GM18873 (cell line): ENCODE results near the gene ANKHD1.
"Not testable (repeated sequence)": the region's sequence is repeated elsewhere in the genome, so short reads cannot be mapped to it uniquely, and the experiment has no call there.

Source experiments
- ATAC-seq: cut with Tn5 transposase; IDR thresholded peaks from one replicate; pipeline ENCODE4 v1.9.1; 2021; ENCODE audit warnings: mild to moderate bottlenecking, moderate library complexity, moderate number of reproducible peaks; ENCODE audit not compliant: unreplicated experiment, low FRiP score

Gene ANKHD1

DNA sequence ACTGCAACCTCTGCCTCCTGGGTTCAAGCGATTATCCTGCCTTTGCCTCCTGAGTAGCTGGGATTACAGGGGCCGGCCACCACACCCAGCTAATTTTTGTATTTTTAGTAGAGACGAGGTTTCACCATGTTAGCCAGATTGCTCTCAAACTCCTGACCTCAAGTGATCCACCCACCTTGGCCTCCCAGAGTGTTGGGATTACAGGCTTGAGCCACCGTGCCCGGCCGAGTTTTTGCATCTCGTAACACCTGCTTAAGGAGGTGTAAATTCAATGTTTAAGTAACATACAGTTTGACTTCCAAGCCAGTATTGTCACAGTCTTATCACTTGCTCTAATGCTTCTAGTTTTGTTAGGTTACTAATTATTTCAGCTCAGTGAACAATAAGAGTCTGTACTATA, 19.7 kb downstream of the ANKHD1 start:
- ATAC-seq = not testable (repeated sequence)

DNA sequence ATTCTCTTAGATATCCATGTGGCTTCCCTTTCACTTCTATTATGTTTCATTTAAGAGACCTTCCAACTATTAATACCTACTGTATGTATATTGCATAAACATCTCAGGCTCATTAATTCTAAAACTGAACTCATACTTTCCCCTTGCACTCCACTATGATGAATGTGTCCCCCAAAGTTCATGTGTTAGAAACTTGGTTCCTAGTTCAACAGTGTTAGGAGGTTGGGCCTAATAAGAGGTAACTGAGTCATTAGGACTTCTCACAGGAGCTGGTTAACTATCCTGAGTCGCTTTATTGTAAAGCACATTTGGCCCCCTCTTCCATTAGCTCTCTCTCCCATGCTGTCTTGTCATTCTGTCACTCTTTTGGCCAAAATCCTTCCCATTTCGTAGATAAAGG, 22.0 kb downstream of the ANKHD1 start:
- ATAC-seq = no peak

DNA sequence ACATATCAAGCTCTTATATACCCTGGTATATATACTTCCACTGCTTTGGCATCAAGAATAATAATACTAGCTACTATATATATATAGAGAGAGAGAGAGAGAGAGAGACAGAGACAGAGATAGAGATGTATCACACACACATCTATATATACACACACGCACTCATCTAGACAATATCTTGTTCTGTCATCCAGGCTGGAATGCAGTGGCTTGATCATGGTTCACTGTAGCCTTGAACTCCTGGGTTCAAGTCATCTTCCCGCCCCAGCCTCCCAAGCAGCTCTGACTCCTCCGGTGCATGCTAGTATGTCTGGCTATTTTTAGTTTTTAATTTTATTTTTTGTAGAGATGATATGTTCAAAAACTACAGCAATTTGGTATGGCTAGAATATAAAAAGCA, 22.5 kb downstream of the ANKHD1 start:
- ATAC-seq = no peak

DNA sequence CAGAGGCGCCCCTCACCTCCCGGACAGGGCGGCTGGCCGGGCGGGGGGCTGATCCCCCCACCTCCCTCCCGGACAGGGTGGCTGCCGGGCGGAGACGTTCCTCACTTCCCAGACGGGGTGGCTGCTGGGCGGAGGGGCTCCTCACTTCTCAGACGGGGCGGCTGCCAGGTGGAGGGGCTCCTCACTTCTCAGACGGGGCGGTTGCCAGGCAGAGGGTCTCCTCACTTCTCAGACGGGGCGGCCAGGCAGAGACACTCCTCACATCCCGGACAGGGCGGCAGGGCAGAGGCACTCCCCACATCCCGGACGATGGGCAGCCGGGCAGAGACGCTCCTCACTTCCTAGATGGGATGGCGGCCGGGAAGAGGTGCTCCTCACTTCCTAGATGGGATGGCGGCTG, 26.1 kb downstream of the ANKHD1 start:
- not testable (repeated sequence) for ATAC-seq

DNA sequence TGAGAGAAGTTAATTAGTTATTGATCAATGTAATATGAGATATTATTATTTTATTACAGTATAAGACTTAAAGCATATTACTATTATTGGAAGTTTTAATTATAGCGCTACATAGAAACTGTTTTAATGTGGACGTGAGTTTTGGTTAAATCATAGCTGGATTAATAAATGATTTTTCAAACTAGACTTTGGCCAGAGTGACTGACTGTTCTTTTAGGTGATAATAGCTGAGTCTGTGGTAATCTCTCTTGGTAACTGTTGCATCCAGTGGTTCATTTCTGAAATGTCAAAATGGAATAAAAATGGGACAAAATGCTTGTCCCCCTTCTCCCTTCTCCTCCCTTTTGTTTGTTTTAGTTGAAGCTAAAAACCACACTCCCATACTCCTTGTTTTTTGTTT, 28.1 kb downstream of the ANKHD1 start:
- ATAC-seq = no peak

DNA sequence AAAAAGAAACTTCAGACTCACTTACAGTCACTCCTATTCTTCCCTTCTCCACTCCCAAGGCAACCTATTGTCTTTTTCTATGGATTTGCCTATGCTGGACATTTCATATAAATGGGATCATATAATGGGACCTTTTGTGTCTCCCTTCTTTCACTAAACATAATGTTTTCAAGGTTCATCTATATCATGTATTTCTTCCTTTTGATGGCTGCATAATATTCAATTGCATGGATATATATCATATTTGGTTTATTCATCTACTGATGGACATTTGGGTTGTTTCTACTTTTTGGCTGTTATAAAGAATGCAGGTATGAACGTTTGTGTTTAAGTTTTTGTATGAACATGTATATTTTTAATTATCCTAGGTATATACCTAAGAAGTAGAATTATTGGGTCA, 30.6 kb downstream of the ANKHD1 start:
- no peak for ATAC-seq

DNA sequence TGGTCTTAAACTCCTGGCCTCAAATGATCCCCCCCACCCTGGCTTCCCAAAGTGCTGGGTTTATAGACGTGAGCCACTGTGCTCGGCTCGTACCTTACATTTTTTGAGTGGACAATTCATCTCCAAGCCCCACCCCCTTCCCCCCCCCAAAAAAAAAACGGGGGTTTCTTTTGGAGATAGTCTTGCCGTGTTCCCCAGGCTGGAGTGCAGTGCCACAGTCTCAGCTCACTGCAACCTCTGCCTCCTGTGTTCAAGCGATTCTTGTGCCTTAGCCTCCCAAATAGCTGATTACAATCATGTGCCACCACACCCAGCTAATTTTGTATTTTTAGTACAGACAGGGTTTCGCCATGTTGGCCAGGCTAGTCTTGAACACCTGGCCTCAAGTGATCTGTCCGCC, 31.3 kb downstream of the ANKHD1 start:
- ATAC-seq = no peak

DNA sequence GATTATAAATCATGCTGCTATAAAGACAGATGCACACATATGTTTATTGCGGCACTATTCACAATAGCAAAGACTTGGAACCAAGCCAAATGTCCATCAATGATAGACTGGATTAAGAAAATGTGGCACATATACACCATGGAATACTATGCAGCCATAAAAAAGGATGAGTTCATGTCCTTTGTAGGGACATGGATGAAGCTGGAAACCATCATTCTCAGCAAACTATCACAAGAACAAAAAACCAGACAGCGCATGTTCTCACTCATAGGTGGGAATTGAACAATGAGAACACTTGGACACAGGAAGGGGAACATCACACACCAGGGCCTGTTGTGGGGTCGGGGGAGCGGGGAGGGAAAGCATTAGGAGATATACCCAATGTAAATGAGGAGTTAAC, 55.7 kb downstream of the ANKHD1 start:
- not testable (repeated sequence) for ATAC-seq

DNA sequence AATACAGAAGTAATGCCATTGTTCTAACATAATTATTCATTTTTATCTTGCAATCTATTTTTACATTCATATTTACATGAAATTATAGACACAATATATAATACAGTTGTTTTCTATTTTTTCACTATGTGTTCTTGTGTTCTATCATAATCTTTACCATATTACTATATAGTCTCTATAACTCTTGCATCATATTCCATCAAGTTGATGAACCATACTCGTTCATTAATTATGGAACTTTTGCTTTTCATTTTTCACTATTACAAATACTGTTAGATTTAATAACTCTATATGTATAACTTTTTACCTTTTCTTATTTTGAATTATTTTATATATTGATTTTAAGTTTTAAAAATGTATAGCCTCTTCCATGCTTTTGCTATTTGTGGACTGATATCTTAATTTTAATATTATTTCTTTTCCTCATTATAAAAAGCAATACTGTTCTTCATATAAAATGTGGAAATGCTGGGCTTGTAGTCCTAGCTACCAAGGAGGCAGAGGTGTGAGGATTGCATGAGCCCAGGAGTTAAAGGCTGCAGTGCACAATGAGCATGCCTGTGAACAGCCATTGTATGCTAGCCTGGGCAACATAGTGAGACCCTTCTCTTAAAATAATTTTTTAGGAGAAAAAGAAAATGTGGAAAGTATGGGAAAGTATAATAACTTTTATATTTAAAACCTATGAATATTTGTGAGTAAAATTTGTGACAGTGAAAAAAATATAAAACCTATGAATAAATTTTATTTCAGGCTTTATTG, 65.5 kb downstream of the ANKHD1 start:
- ATAC-seq = no peak

DNA sequence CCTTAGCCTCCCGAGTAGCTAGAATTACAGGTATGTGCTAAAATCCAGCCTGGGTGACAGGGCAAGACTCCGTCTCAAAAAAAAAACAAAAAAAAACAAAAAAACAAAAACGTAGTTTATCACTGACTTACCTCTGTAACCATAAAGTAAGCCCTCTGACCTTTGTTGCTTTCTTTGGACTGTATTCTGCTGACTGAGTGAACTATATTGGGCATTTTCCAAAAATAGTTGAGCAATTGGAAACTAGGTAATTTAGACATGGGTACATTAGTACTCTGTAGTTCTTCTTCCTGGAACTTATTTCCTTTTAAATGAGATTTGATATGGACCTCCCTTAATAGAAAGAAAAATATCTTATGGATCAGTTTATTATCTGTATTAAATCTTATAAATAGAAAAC, 66.6 kb downstream of the ANKHD1 start:
- no peak for ATAC-seq

DNA sequence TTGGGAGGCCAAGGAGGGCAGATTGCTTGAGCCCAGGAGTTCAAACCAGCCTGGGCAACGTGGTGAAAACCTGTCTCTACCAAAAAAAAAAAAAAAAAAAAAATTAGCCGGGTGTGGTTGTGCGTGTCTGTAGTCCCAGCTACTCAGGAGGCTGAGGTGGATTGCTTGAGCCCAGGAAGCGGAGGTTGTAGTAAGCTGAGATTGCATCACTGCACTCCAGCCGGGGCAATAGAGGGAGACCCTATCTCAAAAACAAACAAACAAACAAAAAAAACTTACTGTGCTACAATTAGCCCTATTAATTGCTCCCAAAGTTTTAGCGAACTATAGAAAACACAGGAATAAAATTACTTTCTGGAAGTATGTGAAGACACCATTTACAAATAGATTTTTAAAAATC, 67.6 kb downstream of the ANKHD1 start:
- no peak for ATAC-seq

DNA sequence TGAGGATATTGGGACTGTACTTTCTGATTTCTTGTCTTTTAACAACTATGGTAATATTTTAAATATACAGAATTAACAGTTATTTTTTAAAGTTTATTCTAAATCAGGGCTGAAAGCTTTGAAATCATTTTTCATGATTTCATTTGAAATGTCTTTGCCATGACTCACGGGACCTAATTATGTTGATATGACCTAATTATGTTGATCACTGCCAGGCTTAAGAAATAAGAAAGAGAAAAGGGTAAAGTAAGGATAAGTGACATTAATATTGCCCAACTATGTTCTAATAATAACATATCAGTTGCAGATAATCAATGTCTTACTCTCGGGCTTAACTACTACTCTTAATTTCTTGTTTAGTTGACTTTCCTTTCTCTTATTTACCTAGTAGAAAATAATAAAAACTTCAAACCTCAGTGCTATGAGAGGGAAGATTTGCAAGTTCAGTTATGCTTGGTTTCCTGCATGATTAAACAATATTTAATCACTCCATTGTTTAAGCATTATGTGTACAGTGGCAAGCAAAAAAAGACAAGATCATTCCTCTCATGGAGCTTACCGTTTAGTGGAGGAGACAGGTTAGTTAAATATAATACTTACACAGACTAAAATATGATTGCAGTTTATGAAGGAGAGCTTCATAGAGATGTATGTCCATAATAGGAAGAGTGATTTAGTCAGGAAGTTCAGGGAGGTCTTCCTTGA, 78.8 kb downstream of the ANKHD1 start:
- no peak for ATAC-seq

DNA sequence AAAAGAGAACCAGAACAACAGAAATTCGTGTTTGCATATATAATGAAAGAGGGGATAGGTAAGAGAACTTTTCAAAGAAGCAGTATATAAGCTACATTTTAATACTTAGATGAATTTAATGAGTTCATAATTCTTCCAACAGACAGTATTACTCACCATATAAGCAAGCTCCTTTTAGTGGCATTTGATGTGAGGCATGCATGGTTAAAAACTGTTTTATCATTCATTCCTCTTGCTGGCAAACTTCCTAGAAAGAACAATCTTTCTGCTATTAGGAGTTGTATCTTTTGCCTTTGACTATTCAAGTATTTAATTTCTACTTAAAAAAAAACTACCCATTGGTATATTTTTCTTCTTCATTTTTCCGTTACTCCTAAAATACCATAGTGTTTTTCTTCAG, 80.1 kb downstream of the ANKHD1 start:
- no peak for ATAC-seq

DNA sequence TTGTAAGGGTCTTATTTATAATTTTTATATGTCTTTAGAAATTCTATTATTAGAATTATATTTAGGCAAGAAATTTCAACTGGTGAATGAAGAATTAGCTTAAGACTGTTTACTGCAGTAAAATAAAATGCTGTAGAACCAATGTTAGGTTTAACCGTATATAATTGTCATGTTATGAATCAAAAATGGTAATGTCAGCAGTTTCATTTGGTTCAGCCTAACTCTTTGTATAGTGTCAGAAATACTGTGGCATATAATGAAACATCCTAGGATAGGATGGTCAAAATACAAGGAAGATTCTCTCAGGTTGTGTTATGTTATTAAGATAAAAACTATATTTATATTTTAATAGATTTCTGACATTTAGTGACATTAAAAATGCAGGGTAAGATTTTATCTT, 81.4 kb downstream of the ANKHD1 start:
- ATAC-seq = no peak

DNA sequence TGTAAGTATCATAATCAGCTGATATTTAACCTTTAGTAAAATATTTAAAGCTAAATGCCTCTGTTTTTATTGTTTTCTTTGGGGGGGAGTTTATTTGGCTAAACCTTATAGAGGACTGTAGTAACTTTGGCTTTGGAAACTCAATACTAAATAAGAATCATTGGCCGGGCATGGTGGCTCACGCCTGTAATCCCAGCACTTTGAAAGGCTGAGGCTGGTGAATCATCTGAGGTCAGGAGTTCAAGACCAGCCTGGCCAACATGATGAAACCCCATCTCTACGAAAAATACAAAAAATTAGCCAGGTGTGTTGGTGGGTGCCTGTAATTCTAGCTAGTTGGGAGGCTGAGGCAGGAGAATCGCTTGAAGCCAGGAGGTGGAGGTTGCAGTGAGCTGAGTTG, 86.5 kb downstream of the ANKHD1 start:
- not testable (repeated sequence) for ATAC-seq

DNA sequence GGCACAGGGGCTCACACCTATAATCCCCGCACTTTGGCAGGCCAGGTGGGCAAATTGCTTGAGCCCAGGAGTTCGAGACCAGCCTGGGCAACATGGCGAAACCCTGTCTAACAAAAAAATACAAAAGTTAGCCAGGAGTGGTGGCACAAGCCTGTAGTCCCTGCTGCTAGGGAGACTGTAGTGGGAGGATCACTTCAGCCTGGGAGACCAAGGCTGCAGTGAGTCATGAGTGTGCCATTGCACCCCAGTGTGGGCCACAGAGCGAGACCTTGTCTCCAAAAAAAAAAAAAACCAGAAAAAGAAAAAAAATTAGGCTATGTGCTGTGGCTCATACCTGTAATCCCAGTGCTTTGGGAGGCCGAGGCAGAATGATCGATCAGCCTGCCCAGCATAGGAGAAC, 87.3 kb downstream of the ANKHD1 start:
- no peak for ATAC-seq

DNA sequence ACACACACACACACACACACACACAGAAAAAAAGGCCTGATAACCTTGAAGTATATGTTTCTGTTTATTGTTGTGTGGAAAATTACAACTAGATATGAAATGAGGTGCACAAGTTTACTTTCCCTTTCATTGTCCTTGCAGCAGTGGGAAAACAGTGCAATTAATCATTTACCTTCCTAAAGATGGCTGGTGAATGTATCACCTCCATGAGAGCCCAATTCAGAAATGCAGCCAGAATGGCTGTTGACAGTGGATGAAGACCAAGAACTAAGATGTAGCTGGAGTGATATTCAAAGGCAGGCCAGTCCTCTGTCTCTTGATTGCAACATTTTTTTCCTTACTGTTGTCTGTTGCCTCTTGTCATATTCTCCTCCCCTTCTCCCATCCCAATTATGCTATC, 96.3 kb downstream of the ANKHD1 start:
- ATAC-seq = no peak

DNA sequence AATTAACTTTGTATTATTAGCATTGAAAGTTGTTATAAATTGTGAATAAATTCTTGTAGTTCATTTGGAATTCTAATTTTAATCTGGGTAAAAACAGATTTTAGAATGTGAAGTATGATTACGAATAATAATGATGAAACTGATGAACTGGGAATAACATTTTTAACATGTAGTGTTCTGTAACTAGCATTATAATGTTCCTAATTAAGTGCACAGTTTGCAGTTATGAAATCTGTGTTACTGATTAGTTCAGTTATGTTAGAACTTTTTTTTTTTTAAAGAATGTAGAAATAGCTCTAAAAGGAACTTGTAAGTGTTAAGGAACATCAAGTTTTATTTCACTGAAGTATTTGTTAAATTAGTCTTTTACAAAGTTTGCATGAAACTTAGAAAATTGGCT, 97.0 kb downstream of the ANKHD1 start:
- ATAC-seq = no peak

DNA sequence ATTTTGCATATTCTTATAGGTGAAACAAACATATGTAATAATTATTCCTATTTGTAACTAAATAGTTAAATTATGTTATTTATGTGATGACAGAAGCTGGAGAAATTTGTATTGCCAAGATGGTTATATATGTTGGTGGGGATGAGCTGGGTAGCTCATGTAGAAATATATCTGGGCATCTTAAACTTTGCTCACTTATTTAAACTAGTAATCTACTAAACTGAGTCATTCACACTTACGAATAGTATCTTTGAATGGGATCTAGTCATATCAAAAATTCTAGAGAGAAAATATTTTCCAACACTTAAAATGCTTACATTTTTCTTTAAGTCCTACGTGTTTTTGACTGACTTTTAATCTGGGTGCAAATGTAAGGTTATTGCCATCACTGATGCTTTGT, 101.2 kb downstream of the ANKHD1 start:
- no peak for ATAC-seq

DNA sequence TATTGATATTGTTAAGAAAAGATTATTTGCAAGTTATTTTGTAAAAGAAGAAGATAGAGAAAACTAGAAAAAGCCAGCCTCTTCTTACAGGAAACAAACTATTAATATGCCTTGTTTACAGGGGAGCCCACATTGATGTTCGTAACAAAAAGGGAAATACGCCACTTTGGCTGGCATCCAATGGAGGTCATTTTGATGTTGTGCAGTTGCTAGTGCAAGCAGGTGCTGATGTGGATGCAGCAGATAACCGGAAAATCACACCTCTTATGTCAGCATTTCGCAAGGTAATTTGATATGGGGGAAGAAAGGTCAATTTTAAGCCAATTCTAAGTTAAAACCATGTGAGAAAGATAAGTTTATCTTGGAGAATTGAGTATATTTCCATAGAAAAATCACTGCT, 108.3 kb downstream of the ANKHD1 start:
- no peak for ATAC-seq

DNA sequence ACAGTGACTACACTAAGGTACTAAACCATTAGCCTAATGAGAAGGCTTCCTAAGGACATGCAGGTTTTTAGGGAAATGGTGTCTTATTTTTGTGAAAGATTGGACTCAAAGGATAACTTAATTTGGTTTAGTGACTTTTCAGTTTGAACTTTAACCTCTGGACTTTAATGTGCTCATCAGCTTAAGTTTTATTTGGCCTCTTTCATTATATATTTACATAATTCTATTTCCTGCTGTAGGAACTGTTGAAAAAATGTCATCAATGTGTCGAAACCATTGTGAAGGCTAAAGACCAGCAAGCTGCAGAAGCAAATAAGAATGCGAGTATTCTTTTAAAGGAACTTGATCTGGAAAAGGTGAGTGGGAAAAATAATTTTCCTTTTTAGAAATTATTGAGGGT, 111.5 kb downstream of the ANKHD1 start:
- no peak for ATAC-seq

DNA sequence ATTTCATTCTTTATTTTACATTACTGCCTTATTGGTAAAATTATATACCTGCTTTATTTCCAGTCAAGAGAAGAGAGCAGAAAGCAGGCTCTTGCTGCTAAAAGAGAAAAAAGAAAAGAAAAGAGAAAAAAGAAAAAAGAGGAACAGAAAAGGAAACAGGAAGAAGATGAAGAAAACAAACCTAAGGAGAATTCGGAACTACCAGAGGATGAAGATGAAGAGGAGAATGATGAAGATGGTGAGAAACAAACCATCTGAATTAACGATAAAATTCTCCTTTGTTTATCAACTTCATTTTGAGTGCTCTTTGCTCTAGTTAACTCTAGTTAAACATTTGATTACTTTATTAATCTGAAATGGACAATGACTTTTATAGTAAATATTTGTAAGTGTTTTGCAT, 122.4 kb downstream of the ANKHD1 start:
- ATAC-seq = no peak
